ENCODE measurements around the gene TAC3. TPM values are rescaled to one million over a fixed set of nuclear protein-coding genes. Genes with fewer than 3 reads are reported as not detected.
A peak's percentile ranks its signal among the peaks of the same experiment; 100 is the strongest.

Gene TAC3
- total RNA-seq, 1 donor from 2014 or later, result not detected

GRCh38 chr12:57005980-57006808, 10.1 kb downstream of the TAC3 start, which contains the start of gene ZBTB39:
ZBTB39 (minus strand) TSS chr12:57006546; CDS start chr12:57004917, 1,629 bp downstream.
- H3K4me1 ChIP-seq, result peaks cover 28% of the 10 kb centered on the region
- peak within 1 kb of the TSS; percentile 75 for H3K4me3 ChIP-seq
- peak within 1 kb of the TSS; percentile 65 for H3K27ac ChIP-seq
- no peaks in the 10 kb centered on the region for H3K9me3 ChIP-seq
- peak; percentile 87 to 90 for ATAC-seq
- H3K27me3 ChIP-seq (ENCODE audit: low read depth), result no peaks in the 10 kb centered on the region
- H3K36me3 ChIP-seq, result peaks cover 33% of the 10 kb centered on the region
- peak; percentile 64 for DNase-seq
- intact Hi-C loops (cut with DNase I), result no loop called here
- TF ChIP-seq CTCF (IDR thresholded peaks at IDR 0.05), result peak; percentile 58

DNA sequence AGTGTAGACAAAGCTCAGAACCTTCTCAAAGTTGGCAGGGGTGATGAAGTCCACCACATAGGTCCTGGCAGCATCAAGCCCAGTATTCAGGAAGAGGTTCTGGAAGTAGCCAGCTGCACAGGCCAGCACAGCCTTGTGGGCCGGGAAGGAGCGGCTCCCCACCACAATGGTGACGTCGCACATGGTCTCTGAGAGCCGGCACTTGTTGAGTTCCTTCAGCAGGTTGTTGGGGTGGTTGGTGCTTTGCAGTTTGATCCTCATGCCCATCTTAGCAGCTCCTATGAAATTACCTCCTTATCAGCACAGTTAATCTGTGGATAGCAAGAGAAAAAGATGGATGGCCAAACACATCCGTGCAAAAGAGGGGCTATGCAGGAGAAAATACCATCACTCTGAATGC, 11.7 kb downstream of the TAC3 start:
- intact Hi-C loops (cut with DNase I), result no loop called here

GRCh38 chr12:57003395-57003794, 12.9 kb downstream of the TAC3 start:
- H3K27ac ChIP-seq, result no peak overlapping the region
- intact Hi-C loops (cut with DNase I), result no loop called here
- H3K9me3 ChIP-seq, result no peaks in the 10 kb centered on the region
- H3K4me3 ChIP-seq, result no peak overlapping the region
- peaks cover 50% of the 10 kb centered on the region for H3K36me3 ChIP-seq
- peaks cover 37% of the 10 kb centered on the region for H3K4me1 ChIP-seq
- TF ChIP-seq CTCF (IDR thresholded peaks at IDR 0.05), result no peak
- DNase-seq, result no peak
- no peak for ATAC-seq
- no peaks in the 10 kb centered on the region for H3K27me3 ChIP-seq (ENCODE audit: low read depth)

More for the DNA sequence above, 11.7 kb downstream of the TAC3 start:
- Histone ChIP-seq H3K36me3 (peaks cover 44% of the 10 kb centered on the region), H3K9me3 (no peaks in the 10 kb centered on the region), H3K4me1 (peaks cover 30% of the 10 kb centered on the region), H3K27me3 (ENCODE audit: low read depth) (no peaks in the 10 kb centered on the region), H3K27ac (no peak overlapping the region), H3K4me3 (no peak overlapping the region)
- ATAC-seq (no peak), DNase-seq (no peak)
- no peak for TF ChIP-seq CTCF (IDR thresholded peaks at IDR 0.05)

DNA sequence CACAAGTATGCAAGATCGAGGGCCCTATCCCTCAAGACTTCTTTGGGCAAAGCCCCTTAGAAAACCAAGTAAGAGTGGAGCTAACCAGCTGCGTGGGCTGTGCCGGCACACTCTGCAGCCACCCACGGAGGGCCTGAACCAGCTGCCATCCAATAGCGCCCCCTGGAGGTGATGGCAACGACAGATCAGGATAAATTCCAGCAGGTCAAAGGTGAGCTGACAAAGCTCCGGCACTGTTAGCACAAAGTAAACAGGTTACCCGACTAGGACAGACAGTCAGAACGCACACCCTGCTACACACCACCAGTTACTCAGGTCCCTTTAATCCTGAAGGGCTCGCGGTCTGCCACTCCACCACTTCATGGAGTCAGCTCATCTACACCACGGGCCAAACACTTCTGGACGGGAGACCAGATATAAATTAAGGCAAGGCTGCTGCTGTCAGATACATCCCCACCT, 14.9 kb downstream of the TAC3 start:
- intact Hi-C loops (cut with DNase I), result no loop called here
- Histone ChIP-seq H3K27me3 (ENCODE audit: low read depth) (no peaks in the 10 kb centered on the region), H3K27ac (no peak overlapping the region), H3K4me1 (peaks cover 28% of the 10 kb centered on the region), H3K4me3 (no peak overlapping the region), H3K36me3 (peaks cover 50% of the 10 kb centered on the region), H3K9me3 (no peaks in the 10 kb centered on the region)
- ATAC-seq (peak; percentile 76 to 81), DNase-seq (peak; percentile 80)
- peak; percentile 80 for TF ChIP-seq CTCF (IDR thresholded peaks at IDR 0.05)

DNA sequence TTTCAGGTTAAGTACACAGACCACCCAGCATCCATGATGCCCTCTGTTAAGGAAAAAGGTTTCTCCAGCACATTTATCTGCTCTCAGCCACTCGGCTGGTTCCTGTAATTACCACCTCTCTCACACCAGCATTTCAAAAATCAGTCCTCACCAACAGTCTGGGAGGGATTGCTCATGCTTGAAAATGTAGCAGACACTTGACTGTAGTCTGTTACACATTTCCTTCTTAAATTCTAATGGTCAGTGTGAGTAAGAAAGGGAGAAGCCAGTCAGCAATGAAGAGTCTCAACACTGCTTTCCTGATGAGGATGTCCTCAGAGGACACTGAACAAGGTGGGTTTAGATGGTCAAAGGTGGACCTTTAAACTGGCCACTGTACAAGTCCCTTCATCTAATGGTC, 15.9 kb downstream of the TAC3 start:
- no peaks in the 10 kb centered on the region for H3K27me3 ChIP-seq (ENCODE audit: low read depth)

More for the DNA sequence above, 15.9 kb downstream of the TAC3 start:
- Histone ChIP-seq H3K27ac (no peak overlapping the region), H3K4me3 (no peak overlapping the region), H3K4me1 (peaks cover 25% of the 10 kb centered on the region), H3K9me3 (no peaks in the 10 kb centered on the region), H3K36me3 (peaks cover 50% of the 10 kb centered on the region)
- no peak for TF ChIP-seq CTCF (IDR thresholded peaks at IDR 0.05)
- ATAC-seq (no peak), DNase-seq (no peak)
- intact Hi-C loops (cut with DNase I), result no loop called here

Data from lower lobe of right lung (tissue), 2 donors.